MM.1S (cell line): ENCODE results near the gene PHOX2A.

ENCODE experiments used
- DNase-seq: peaks from one replicate; pipeline ENCODE4 v3.0.0-alpha.2; 2015
- H2AFZ ChIP-seq: fragments of 300-600 bp; sonication (generic); 2 replicates; pipeline ENCODE4 v1.6.0; 2016; ENCODE audit warnings: antibody characterized with exemption, low read length
- H3F3A ChIP-seq: fragments of 300-600 bp; sonication (generic); 2 replicates; pipeline ENCODE4 v1.6.1; 2016; ENCODE audit warnings: mild to moderate bottlenecking, antibody characterized with exemption, low read length, moderate library complexity, mixed read lengths; ENCODE audit not compliant: insufficient read depth
- H3K27ac ChIP-seq: fragments of 300-600 bp; sonication (generic); 2 replicates; pipeline ENCODE4 v1.5.1; 2016; ENCODE audit warnings: mild to moderate bottlenecking, low read length
- H3K27me3 ChIP-seq: fragments of 300-600 bp; sonication (generic); replicated peaks from 2 replicates; pipeline ENCODE4 v1.6.0; 2016; ENCODE audit warnings: low read length; ENCODE audit not compliant: insufficient read depth
- H3K36me3 ChIP-seq: fragments of 300-600 bp; sonication (generic); replicated peaks from 2 replicates; pipeline ENCODE4 v1.6.1; 2016; ENCODE audit warnings: mild to moderate bottlenecking, low read length, mixed read lengths; ENCODE audit not compliant: insufficient read depth
- H3K4me1 ChIP-seq: fragments of 300-600 bp; sonication (generic); 2 replicates; pipeline ENCODE4 v1.6.1; 2016; ENCODE audit warnings: low read length, mixed read lengths
- H3K4me2 ChIP-seq: fragments of 300-600 bp; sonication (generic); 2 replicates; pipeline ENCODE4 v1.6.0; 2016; ENCODE audit warnings: low read depth, low read length
- H3K4me3 ChIP-seq: fragments of 300-600 bp; sonication (generic); 2 replicates; pipeline ENCODE4 v1.5.1; 2016; ENCODE audit warnings: low read length, mixed read lengths
- H3K79me2 ChIP-seq: fragments of 300-600 bp; sonication (generic); 2 replicates; pipeline ENCODE4 v1.6.1; 2016; ENCODE audit warnings: mixed run types, low read length, mixed read lengths
- H3K9ac ChIP-seq: fragments of 300-600 bp; sonication (generic); 2 replicates; pipeline ENCODE4 v1.6.1; 2016; ENCODE audit warnings: low read length, mixed read lengths
- H3K9me2 ChIP-seq: fragments of 300-600 bp; sonication (generic); replicated peaks from 2 replicates; pipeline ENCODE4 v1.6.1; 2016; ENCODE audit warnings: mild to moderate bottlenecking, low read length, mixed read lengths; ENCODE audit not compliant: insufficient read depth
- H3K9me3 ChIP-seq: fragments of 300-600 bp; sonication (generic); replicated peaks from 2 replicates; pipeline ENCODE4 v1.6.1; 2016; ENCODE audit warnings: mild to moderate bottlenecking, low read length, mixed read lengths; ENCODE audit not compliant: insufficient read depth
- H4K20me1 ChIP-seq: fragments of 300-600 bp; sonication (generic); 2 replicates; pipeline ENCODE4 v1.6.1; 2016; ENCODE audit warnings: mild to moderate bottlenecking, low read length, moderate library complexity, mixed read lengths; ENCODE audit not compliant: insufficient read depth
- EZH2 ChIP-seq: fragments of 300-600 bp; sonication (generic); optimal IDR thresholded peaks from 2 replicates; pipeline ENCODE3; 2017; ENCODE audit warnings: low read depth, mild to moderate bottlenecking, antibody characterized with exemption, low read length, mixed read lengths
- EZH2phosphoT487 ChIP-seq: fragments of 300-600 bp; sonication (generic); IDR thresholded peaks from 2 replicates; pipeline ENCODE4 v1.6.1; 2018; ENCODE audit warnings: antibody characterized with exemption, low read length
- TF ChIP-seq, protein P1 (sequence below): fragments of 300-600 bp; sonication (generic); IDR thresholded peaks from 2 replicates; pipeline ENCODE4 v1.5.1; 2016; ENCODE audit warnings: antibody characterized with exemption, low read length, mixed read lengths

Gene PHOX2A

DNA sequence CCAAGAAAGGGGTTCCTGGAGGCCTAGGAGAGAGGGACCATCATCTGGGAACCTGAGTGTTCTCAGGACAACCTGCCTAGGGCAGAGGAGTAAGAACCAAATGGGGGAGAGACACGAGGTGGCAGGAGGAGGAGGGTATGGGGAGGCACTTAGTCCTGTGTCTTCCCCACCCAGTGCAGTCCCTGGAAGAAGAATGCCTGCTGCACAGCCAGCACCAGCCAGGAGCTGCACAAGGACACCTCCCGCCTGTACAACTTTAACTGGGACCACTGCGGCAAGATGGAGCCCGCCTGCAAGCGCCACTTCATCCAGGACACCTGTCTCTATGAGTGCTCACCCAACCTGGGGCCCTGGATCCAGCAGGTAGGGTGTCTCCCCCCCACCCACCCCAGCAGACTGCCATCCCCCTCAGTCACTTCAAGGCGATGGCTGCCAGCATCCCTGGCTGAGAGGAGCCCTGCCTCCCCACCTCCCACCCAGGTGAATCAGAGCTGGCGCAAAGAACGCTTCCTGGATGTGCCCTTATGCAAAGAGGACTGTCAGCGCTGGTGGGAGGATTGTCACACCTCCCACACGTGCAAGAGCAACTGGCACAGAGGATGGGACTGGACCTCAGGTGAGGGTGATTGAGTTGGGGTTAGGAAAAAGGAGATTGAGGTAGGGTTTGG, 23.1 kb downstream of the PHOX2A start:
- H3K4me3 ChIP-seq: no peak overlapping the region
- peaks cover 11% of the 10 kb centered on the region; the same call in 1 of the 2 replicates for H3F3A ChIP-seq
- H3K4me2 ChIP-seq: no peak overlapping the region
- TF ChIP-seq EZH2 (no peak), EZH2phosphoT487 (no peak)
- TF ChIP-seq, protein P1, sequence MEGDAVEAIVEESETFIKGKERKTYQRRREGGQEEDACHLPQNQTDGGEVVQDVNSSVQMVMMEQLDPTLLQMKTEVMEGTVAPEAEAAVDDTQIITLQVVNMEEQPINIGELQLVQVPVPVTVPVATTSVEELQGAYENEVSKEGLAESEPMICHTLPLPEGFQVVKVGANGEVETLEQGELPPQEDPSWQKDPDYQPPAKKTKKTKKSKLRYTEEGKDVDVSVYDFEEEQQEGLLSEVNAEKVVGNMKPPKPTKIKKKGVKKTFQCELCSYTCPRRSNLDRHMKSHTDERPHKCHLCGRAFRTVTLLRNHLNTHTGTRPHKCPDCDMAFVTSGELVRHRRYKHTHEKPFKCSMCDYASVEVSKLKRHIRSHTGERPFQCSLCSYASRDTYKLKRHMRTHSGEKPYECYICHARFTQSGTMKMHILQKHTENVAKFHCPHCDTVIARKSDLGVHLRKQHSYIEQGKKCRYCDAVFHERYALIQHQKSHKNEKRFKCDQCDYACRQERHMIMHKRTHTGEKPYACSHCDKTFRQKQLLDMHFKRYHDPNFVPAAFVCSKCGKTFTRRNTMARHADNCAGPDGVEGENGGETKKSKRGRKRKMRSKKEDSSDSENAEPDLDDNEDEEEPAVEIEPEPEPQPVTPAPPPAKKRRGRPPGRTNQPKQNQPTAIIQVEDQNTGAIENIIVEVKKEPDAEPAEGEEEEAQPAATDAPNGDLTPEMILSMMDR: no peak
- no peak overlapping the region for H2AFZ ChIP-seq
- H3K27ac ChIP-seq: no peak overlapping the region
- H4K20me1 ChIP-seq: no peaks in the 10 kb centered on the region
- DNase-seq: no peak
- no peaks in the 10 kb centered on the region for H3K36me3 ChIP-seq
- no peaks in the 10 kb centered on the region for H3K9me3 ChIP-seq
- no peaks in the 10 kb centered on the region for H3K27me3 ChIP-seq
- peaks cover 16% of the 10 kb centered on the region for H3K4me1 ChIP-seq
- no peak overlapping the region for H3K9ac ChIP-seq
- no peaks in the 10 kb centered on the region for H3K9me2 ChIP-seq
- peaks cover 17% of the 10 kb centered on the region for H3K79me2 ChIP-seq

DNA sequence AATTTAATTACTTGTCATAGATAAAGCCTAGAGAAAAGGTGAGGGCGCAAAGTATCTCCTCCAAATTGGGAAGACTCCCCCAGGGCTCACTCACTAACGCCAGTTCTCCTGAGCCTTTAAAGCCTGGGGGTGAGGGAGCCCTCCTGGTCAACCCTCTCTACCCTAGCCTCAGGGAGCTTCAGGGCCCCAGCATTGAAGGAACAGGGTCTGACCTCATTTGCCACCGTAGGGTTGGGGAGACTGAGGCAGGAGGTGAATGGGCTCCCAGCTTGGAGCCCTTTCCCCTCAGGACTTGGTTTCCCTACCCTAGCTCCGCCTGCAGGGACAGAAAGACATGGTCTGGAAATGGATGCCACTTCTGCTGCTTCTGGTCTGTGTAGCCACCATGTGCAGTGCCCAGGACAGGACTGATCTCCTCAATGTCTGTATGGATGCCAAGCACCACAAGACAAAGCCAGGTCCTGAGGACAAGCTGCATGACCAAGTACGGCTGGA, 25.7 kb downstream of the PHOX2A start:
- H3K4me3 ChIP-seq: no peak overlapping the region
- no peaks in the 10 kb centered on the region for H3K36me3 ChIP-seq
- H3F3A ChIP-seq: peaks cover 1% of the 10 kb centered on the region; the same call in 1 of the 2 replicates
- H3K27me3 ChIP-seq: no peaks in the 10 kb centered on the region
- H3K4me1 ChIP-seq: peaks cover 16% of the 10 kb centered on the region
- no peaks in the 10 kb centered on the region for H3K79me2 ChIP-seq
- TF ChIP-seq, protein P1: no peak
- TF ChIP-seq EZH2 (no peak), EZH2phosphoT487 (no peak)
- DNase-seq: no peak
- no peak overlapping the region for H3K27ac ChIP-seq
- no peaks in the 10 kb centered on the region for H3K9me2 ChIP-seq
- no peak overlapping the region for H3K4me2 ChIP-seq
- no peak overlapping the region for H2AFZ ChIP-seq
- H3K9me3 ChIP-seq: no peaks in the 10 kb centered on the region
- H3K9ac ChIP-seq: no peak overlapping the region
- H4K20me1 ChIP-seq: no peaks in the 10 kb centered on the region

DNA sequence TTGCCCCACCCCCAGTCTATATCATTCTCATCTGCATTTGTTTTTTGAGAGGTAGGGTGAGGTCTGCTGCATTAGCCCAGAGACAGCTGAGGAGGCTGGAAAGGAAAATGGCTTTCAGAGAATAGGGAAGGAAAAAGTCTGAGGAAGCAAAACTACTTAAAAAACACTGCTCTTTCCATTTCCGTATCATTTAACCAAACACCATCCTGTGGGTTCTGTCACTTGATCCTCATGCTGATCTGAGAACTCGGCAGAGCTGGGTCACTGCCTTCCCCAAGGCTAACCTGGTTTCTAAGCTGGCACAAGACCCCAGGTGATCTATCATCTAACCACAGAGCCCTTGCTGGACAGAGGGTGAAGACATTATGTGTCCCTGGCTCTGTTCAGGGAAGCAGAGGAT, 26.1 kb downstream of the PHOX2A start:
- H3K27me3 ChIP-seq: no peaks in the 10 kb centered on the region
- H3K79me2 ChIP-seq: no peaks in the 10 kb centered on the region
- no peaks in the 10 kb centered on the region for H3K9me2 ChIP-seq
- DNase-seq: no peak
- TF ChIP-seq, protein P1: no peak
- no peak for TF ChIP-seq EZH2
- TF ChIP-seq EZH2phosphoT487: no peak
- no peak overlapping the region for H2AFZ ChIP-seq
- no peaks in the 10 kb centered on the region for H4K20me1 ChIP-seq
- H3K4me3 ChIP-seq: no peak overlapping the region
- no peak overlapping the region for H3K4me2 ChIP-seq
- no peak overlapping the region for H3K9ac ChIP-seq
- H3F3A ChIP-seq: no peaks in the 10 kb centered on the region
- no peak overlapping the region for H3K27ac ChIP-seq
- peaks cover 16% of the 10 kb centered on the region for H3K4me1 ChIP-seq
- no peaks in the 10 kb centered on the region for H3K36me3 ChIP-seq
- no peaks in the 10 kb centered on the region for H3K9me3 ChIP-seq
